ENCODE results near the gene SULT1A1. TPM values are rescaled to one million over a fixed set of nuclear protein-coding genes. Genes with fewer than 3 reads are reported as not detected.

The SULT1A1 gene
- total RNA-seq, 1 experiment from 2014 or later, result 3.2 TPM

GRCh38 chr16:28573738-28574718 lies 35.8 kb downstream of the SULT1A1 start:
- Mint-ChIP-seq H3K4me1 (peaks cover 27% of the 10 kb centered on the region), H3K27me3 (ENCODE audit: low read depth) (no peaks in the 10 kb centered on the region), H3K36me3 (no peaks in the 10 kb centered on the region), H3K4me3 (no peak overlapping the region), H3K27ac (no peak overlapping the region; the same call in 1 of the 2 replicates), H3K9me3 (no peaks in the 10 kb centered on the region)
- TF ChIP-seq ZNF121 (CRISPR knock-in tag; IDR thresholded peaks at IDR 0.05), result no peak
- no peak for TF ChIP-seq ZNF219 (CRISPR knock-in tag; IDR thresholded peaks at IDR 0.05; ENCODE audit: borderline replicate concordance)
- TF ChIP-seq JUN (CRISPR knock-in tag; IDR thresholded peaks at IDR 0.05), result no peak
- no peak for TF ChIP-seq IRF1 (CRISPR knock-in tag; IDR thresholded peaks at IDR 0.05)
- no peak for TF ChIP-seq E2F4 (CRISPR knock-in tag; IDR thresholded peaks at IDR 0.05; ENCODE audit: borderline replicate concordance, low read depth)
- TF ChIP-seq PRRX2 (CRISPR knock-in tag; IDR thresholded peaks at IDR 0.05), result no peak
- TF ChIP-seq FOXP4 (CRISPR knock-in tag; IDR thresholded peaks at IDR 0.05), result no peak
- TF ChIP-seq E2F5 (CRISPR knock-in tag; IDR thresholded peaks at IDR 0.05), result no peak
- no peak for TF ChIP-seq SMAD4 (CRISPR knock-in tag; IDR thresholded peaks at IDR 0.05)
- no peak for TF ChIP-seq RELA (CRISPR knock-in tag; IDR thresholded peaks at IDR 0.05; ENCODE audit: borderline replicate concordance)
- TF ChIP-seq PREB (CRISPR knock-in tag; IDR thresholded peaks at IDR 0.05; ENCODE audit: borderline replicate concordance), result no peak
- no peak for TF ChIP-seq JAZF1 (CRISPR knock-in tag; IDR thresholded peaks at IDR 0.05)
- no peak for TF ChIP-seq KAT7 (CRISPR knock-in tag; IDR thresholded peaks at IDR 0.05; ENCODE audit: borderline replicate concordance)
- TF ChIP-seq STAT6 (CRISPR knock-in tag; conservative IDR thresholded peaks at IDR 0.05; ENCODE audit: low read depth), result no peak
- no peak for TF ChIP-seq CTCF (IDR thresholded peaks at IDR 0.05)
- TF ChIP-seq MYBL2 (CRISPR knock-in tag; IDR thresholded peaks at IDR 0.05), result no peak
- no peak for TF ChIP-seq ZNF317 (CRISPR knock-in tag; IDR thresholded peaks at IDR 0.05; ENCODE audit: borderline replicate concordance, low read depth)
- TF ChIP-seq FOXJ3 (CRISPR knock-in tag; IDR thresholded peaks at IDR 0.05; ENCODE audit: borderline replicate concordance), result no peak
- no peak for TF ChIP-seq USF1 (CRISPR knock-in tag; IDR thresholded peaks at IDR 0.05)
- TF ChIP-seq ZNF396 (CRISPR knock-in tag; IDR thresholded peaks at IDR 0.05; ENCODE audit: borderline replicate concordance), result no peak
- ChIA-PET POLR2A (interaction anchor here (0.6 kb wide), 1 partner anchor 338 kb away, joined by 3 read pairs; no protein-coding TSS in a partner anchor), CTCF (interaction anchor here (0.6 to 1.8 kb wide), 3 partner anchors 24 to 90 kb away, joined by 5 to 8 read pairs (median 5); partner anchors contain the start of gene SULT1A2)
- ATAC-seq, result no peak
- no peak for DNase-seq (ENCODE audit: low spot score)

All from WTC11 (cell line).